Lung (tissue), 16 donors: ENCODE results near the gene ITGA7. TPM values are rescaled to one million over a fixed set of nuclear protein-coding genes. Genes with fewer than 3 reads are reported as not detected.

Experiments
- ATAC-seq: fragments of 200-7000 bp; cut with Tn5 transposase; one replicate; pipeline ENCODE4 v1.9.1; 2020; ENCODE audit warnings: moderate number of reproducible peaks; ENCODE audit not compliant: insufficient read depth, low FRiP score
- DNase-seq, 3 donors: peaks; one replicate each; pipeline ENCODE4 v3.0.0-alpha.2; 2013 to 2017
- H3K27ac ChIP-seq, 2 donors: one replicate each; pipeline ENCODE4 v1.5.1; 2013; ENCODE audit warnings: mild to moderate bottlenecking in 2 of 2, moderate library complexity in 2 of 2, control low read depth in 1 of 2, inconsistent platforms in 1 of 2, low read depth in 1 of 2, low read length in 1 of 2
- H3K27me3 ChIP-seq, 3 donors: one replicate each; pipeline ENCODE4 v1.5.1; 2013; ENCODE audit warnings: low read length in 2 of 3; ENCODE audit not compliant: control insufficient read depth in 3 of 3, insufficient read depth in 3 of 3
- H3K36me3 ChIP-seq, 4 donors: one replicate each; pipeline ENCODE4 v1.5.1; 2013; ENCODE audit warnings: low read length in 4 of 4, mild to moderate bottlenecking in 1 of 4, moderate library complexity in 1 of 4; ENCODE audit not compliant: control insufficient read depth in 4 of 4, insufficient read depth in 4 of 4
- H3K4me1 ChIP-seq, 5 donors: one replicate each; pipeline ENCODE4 v1.5.1; 2013; ENCODE audit warnings: low read length in 5 of 5, mild to moderate bottlenecking in 2 of 5, moderate library complexity in 1 of 5; ENCODE audit not compliant: control insufficient read depth in 5 of 5, insufficient read depth in 5 of 5
- H3K4me3 ChIP-seq: one replicate; pipeline ENCODE4 v1.5.1; 2013; ENCODE audit warnings: mild to moderate bottlenecking, control low read depth, moderate library complexity
- H3K9ac ChIP-seq, 2 donors: one replicate each; pipeline ENCODE4 v1.5.1; 2013; ENCODE audit warnings: low read length in 2 of 2, control low read depth in 1 of 2; ENCODE audit not compliant: insufficient read depth in 1 of 2
- H3K9me3 ChIP-seq, 4 donors: one replicate each; pipeline ENCODE4 v1.5.1; 2013; ENCODE audit warnings: low read length in 3 of 4, mild to moderate bottlenecking in 1 of 4, moderate library complexity in 1 of 4; ENCODE audit not compliant: control insufficient read depth in 4 of 4, insufficient read depth in 3 of 4
- CTCF ChIP-seq: IDR thresholded peaks from 2 replicates; pipeline ENCODE4 v1.5.1; 2012; ENCODE audit warnings: mild to moderate bottlenecking; ENCODE audit errors: control extremely low read depth, extremely low read depth
- WGBS, 2 donors: extraction: QIAGEN DNeasy Blood & Tissue Kit; methylation state at CpG; one replicate each; pipeline ENCODE4 v1.1.7; 2013; 5-methylcytosine and 5-hydroxymethylcytosine counted together
- long read RNA-seq, 5 donors: transcript quantifications; one replicate each; lab custom pipeline, GENCODE V29; 2026
- polyA plus RNA-seq, 2 donors: library from polyadenylated mRNA; stranded (reverse); fragments of 200-250 nt; gene quantifications; one replicate each; pipeline ENCODE4 v1.2.1, GENCODE V29; 2013
- total RNA-seq, 2 donors: library from RNA; depleted of rRNA in 1 of 2; stranded (reverse); fragments of >200 nt in 1 of 2; gene quantifications; one replicate each; pipeline ENCODE4 v1.2.1, GENCODE V29; 2014 to 2021
- donor health status: control.
- donor health status: control.
- donor health status: Bipolar disorder and iron deficiency.
- donor health status: healthy.
- donor health status: DM: yes; HTN: yes; CAD: no.

Gene ITGA7
- total RNA-seq = 10 to 100 TPM; 13.5 to 28.4 TPM
- 10 to 100 TPM in 1 of 2 donors, 1 to 10 TPM in 1; 8.2 to 22.0 TPM for polyA plus RNA-seq
- long read RNA-seq, donor 1, partial matches to known transcripts = 17 of 17 reads
- long read RNA-seq, donor 1, other reads (novel, unspliced or antisense) = 0 of 17 reads
- long read RNA-seq, donor 2 = 0 reads
- long read RNA-seq, donor 3, partial matches to known transcripts = 0 of 1 reads
- long read RNA-seq, donor 3, other reads (novel, unspliced or antisense) = 0 of 1 reads
- long read RNA-seq, donor 4, partial matches to known transcripts = 160 of 167 reads
- long read RNA-seq, donor 4, other reads (novel, unspliced or antisense) = 7 of 167 reads
- long read RNA-seq, donor 5, partial matches to known transcripts = 94 of 281 reads
- long read RNA-seq, donor 5, other reads (novel, unspliced or antisense) = 187 of 281 reads

- no peak for TF ChIP-seq CTCF
- Histone ChIP-seq H3K27me3 (peaks cover 0 to 9% (median 5%) of the 10 kb centered on the region in 3 donors), H3K27ac (peak within 1 kb of the TSS in 1 of 2 donors; percentile 98), H3K9ac (no peak within 1 kb of the TSS), H3K36me3 (no peaks in the 10 kb centered on the region), H3K4me3 (peak within 1 kb of the TSS; percentile 63), H3K9me3 (no peaks in the 10 kb centered on the region), H3K4me1 (peaks cover 0 to 55% (median 6%) of the 10 kb centered on the region in 5 donors)
- peak in 2 of 3 donors; percentile 40 to 68 for DNase-seq
- 1% methylated on average over 25 to 39 of the region's 39 CpGs for WGBS, 2 donors
- ATAC-seq = peak; percentile 24
Measured at GRCh38 chr12:55707841-55708694, at the start of gene ITGA7. ITGA7 (minus strand) TSS chr12:55707904; CDS start chr12:55707682, 222 bp downstream.

GRCh38 chr12:55755246-55755645 is 47.5 kb upstream of the ITGA7 start:
- Histone ChIP-seq H3K9me3 (no peaks in the 10 kb centered on the region), H3K4me1 (no peaks in the 10 kb centered on the region), H3K27me3 (no peaks in the 10 kb centered on the region), H3K36me3 (peaks cover 28 to 59% (median 40%) of the 10 kb centered on the region in 4 donors), H3K9ac (no peak overlapping the region), H3K27ac (no peak overlapping the region), H3K4me3 (no peak overlapping the region)
- no peak for DNase-seq
- WGBS, 2 donors = 65 to 73% methylated on average over 2 of the region's 2 CpGs
- no peak for TF ChIP-seq CTCF
- ATAC-seq = no peak

- H3K36me3 ChIP-seq = peaks cover 0 to 21% (median 13%) of the 10 kb centered on the region in 4 donors
- no peak for DNase-seq
Measured at GRCh38 chr12:55748230-55748993, 40.7 kb upstream of the ITGA7 start.

More at GRCh38 chr12:55748230-55748993, 40.7 kb upstream of the ITGA7 start:
- peaks cover 0 to 27% (median 3%) of the 10 kb centered on the region in 5 donors for H3K4me1 ChIP-seq
- 91 to 92% methylated on average over 18 of the region's 18 CpGs for WGBS, 2 donors
- no peak for ATAC-seq
- no peak overlapping the region for H3K4me3 ChIP-seq
- no peak overlapping the region for H3K9ac ChIP-seq
- no peak for TF ChIP-seq CTCF
- no peaks in the 10 kb centered on the region for H3K9me3 ChIP-seq
- H3K27ac ChIP-seq = no peak overlapping the region
- no peaks in the 10 kb centered on the region for H3K27me3 ChIP-seq
